WTC11 (cell line): ENCODE results near the gene ZNF627. TPM values are rescaled to one million over a fixed set of nuclear protein-coding genes. Genes with fewer than 3 reads are reported as not detected.

Experiments used
- ATAC-seq: fragments of 200-7000 bp; cut with Tn5 transposase; 2 replicates; pipeline ENCODE4 v1.10.0; 2021; ENCODE audit warnings: mild to moderate bottlenecking, moderate library complexity
- CTCF ChIA-PET: fragments of 300-600 bp; sonication (Branson Sonifier 250); formaldehyde crosslinking; loops from one replicate; lab custom pipeline; 2021; ENCODE audit warnings: antibody characterized with exemption; lab: Charles Lee
- POLR2A ChIA-PET: fragments of 350-600 bp; sonication (Branson Sonifier 250); formaldehyde crosslinking; loops from one replicate; lab custom pipeline; 2021; ENCODE audit warnings: antibody characterized with exemption; lab: Charles Lee
- DNase-seq: peaks from one replicate; pipeline ENCODE4 v3.0.0; 2021; ENCODE audit warnings: low spot score
- H3K27ac Mint-ChIP-seq: 2 replicates; pipeline ENCODE4 v1.8.0; 2021; ENCODE audit warnings: mixed read lengths
- H3K27me3 Mint-ChIP-seq: 2 replicates; pipeline ENCODE4 v1.8.0; 2021; ENCODE audit warnings: low read depth, mild to moderate bottlenecking, moderate library complexity, mixed read lengths
- H3K36me3 Mint-ChIP-seq: 2 replicates; pipeline ENCODE4 v1.8.0; 2021; ENCODE audit warnings: mixed read lengths
- H3K4me1 Mint-ChIP-seq: 2 replicates; pipeline ENCODE4 v1.8.0; 2022; ENCODE audit warnings: mixed read lengths
- H3K4me3 Mint-ChIP-seq: 2 replicates; pipeline ENCODE4 v1.8.0; 2021; ENCODE audit warnings: mild to moderate bottlenecking, moderate library complexity, mixed read lengths
- H3K9me3 Mint-ChIP-seq: 2 replicates; pipeline ENCODE4 v1.8.0; 2021; ENCODE audit warnings: mixed read lengths
- AR ChIP-seq: fragments of 250-450 bp; sonication (Bioruptor Pico); IDR thresholded peaks from 2 replicates; pipeline ENCODE4 v1.9.0; 2021; ENCODE audit warnings: mild to moderate bottlenecking
- ATF1 ChIP-seq: sonication (generic); formaldehyde crosslinking; IDR thresholded peaks from 2 replicates; pipeline ENCODE4 v1.8.1; 2023; ENCODE audit warnings: mild to moderate bottlenecking, moderate library complexity, missing genetic modification reagents
- ELF4 ChIP-seq: sonication (generic); formaldehyde crosslinking; IDR thresholded peaks from 2 replicates; pipeline ENCODE4 v1.8.1; 2022; ENCODE audit warnings: low read depth, mild to moderate bottlenecking, moderate library complexity, missing genetic modification reagents
- EMX1 ChIP-seq: fragments of 250-450 bp; sonication (Bioruptor Pico); IDR thresholded peaks from 2 replicates; pipeline ENCODE4 v1.8.0; 2021; ENCODE audit warnings: mild to moderate bottlenecking
- KAT7 ChIP-seq: sonication (generic); formaldehyde crosslinking; IDR thresholded peaks from 2 replicates; pipeline ENCODE4 v1.8.1; 2023; ENCODE audit warnings: missing genetic modification reagents, mild to moderate bottlenecking, borderline replicate concordance
- MLX ChIP-seq: sonication (generic); formaldehyde crosslinking; IDR thresholded peaks from 2 replicates; pipeline ENCODE4 v1.8.1; 2023; ENCODE audit warnings: mild to moderate bottlenecking, missing genetic modification reagents, moderate library complexity
- NFYB ChIP-seq: sonication (generic); formaldehyde crosslinking; conservative IDR thresholded peaks from 2 replicates; pipeline ENCODE4 v1.8.0; 2022; ENCODE audit warnings: low read depth, missing genetic modification reagents
- NR1H2 ChIP-seq: sonication (generic); formaldehyde crosslinking; IDR thresholded peaks from 2 replicates; pipeline ENCODE4 v1.9.0; 2021; ENCODE audit warnings: mild to moderate bottlenecking, moderate library complexity, missing genetic modification reagents
- RORB ChIP-seq: fragments of 250-450 bp; sonication (Bioruptor Pico); IDR thresholded peaks from 2 replicates; pipeline ENCODE4 v1.9.0; 2021; ENCODE audit warnings: mild to moderate bottlenecking
- ZNF219 ChIP-seq: sonication (generic); formaldehyde crosslinking; IDR thresholded peaks from 2 replicates; pipeline ENCODE4 v1.8.0; 2023; ENCODE audit warnings: missing genetic modification reagents, mild to moderate bottlenecking, borderline replicate concordance
- ZNF317 ChIP-seq: sonication (generic); formaldehyde crosslinking; IDR thresholded peaks from 2 replicates; pipeline ENCODE4 v1.8.1; 2023; ENCODE audit warnings: low read depth, mild to moderate bottlenecking, moderate library complexity, missing genetic modification reagents, borderline replicate concordance
- ZNF396 ChIP-seq: fragments of 250-450 bp; sonication (Bioruptor Pico); IDR thresholded peaks from 2 replicates; pipeline ENCODE4 v1.8.0; 2021; ENCODE audit warnings: mild to moderate bottlenecking, moderate library complexity, borderline replicate concordance
- total RNA-seq: library from RNA; stranded (reverse); gene quantifications from 3 replicates; pipeline ENCODE4 v1.2.3, GENCODE V29; 2021
- TF ChIP-seq, protein P1 (sequence below): fragments of 200-600 bp; IDR thresholded peaks from 2 replicates; pipeline ENCODE4 v1.8.0; 2022; ENCODE audit warnings: antibody characterized with exemption
- TF ChIP-seq, protein P2 (sequence below): fragments of 250-450 bp; sonication (Bioruptor Pico); IDR thresholded peaks from 2 replicates; pipeline ENCODE4 v1.8.0; 2021; ENCODE audit warnings: mild to moderate bottlenecking
- TF ChIP-seq, protein P3 (sequence below): sonication (generic); formaldehyde crosslinking; IDR thresholded peaks from 2 replicates; pipeline ENCODE4 v1.8.0; 2022; ENCODE audit warnings: missing genetic modification reagents
- TF ChIP-seq, protein P4 (sequence below): fragments of 250-450 bp; sonication (Bioruptor Pico); IDR thresholded peaks from 2 replicates; pipeline ENCODE4 v1.9.0; 2021; ENCODE audit warnings: mild to moderate bottlenecking, borderline replicate concordance

Gene ZNF627
- total RNA-seq, 1 experiment from 2014 or later = 12.6 TPM

- TF ChIP-seq, protein P1, sequence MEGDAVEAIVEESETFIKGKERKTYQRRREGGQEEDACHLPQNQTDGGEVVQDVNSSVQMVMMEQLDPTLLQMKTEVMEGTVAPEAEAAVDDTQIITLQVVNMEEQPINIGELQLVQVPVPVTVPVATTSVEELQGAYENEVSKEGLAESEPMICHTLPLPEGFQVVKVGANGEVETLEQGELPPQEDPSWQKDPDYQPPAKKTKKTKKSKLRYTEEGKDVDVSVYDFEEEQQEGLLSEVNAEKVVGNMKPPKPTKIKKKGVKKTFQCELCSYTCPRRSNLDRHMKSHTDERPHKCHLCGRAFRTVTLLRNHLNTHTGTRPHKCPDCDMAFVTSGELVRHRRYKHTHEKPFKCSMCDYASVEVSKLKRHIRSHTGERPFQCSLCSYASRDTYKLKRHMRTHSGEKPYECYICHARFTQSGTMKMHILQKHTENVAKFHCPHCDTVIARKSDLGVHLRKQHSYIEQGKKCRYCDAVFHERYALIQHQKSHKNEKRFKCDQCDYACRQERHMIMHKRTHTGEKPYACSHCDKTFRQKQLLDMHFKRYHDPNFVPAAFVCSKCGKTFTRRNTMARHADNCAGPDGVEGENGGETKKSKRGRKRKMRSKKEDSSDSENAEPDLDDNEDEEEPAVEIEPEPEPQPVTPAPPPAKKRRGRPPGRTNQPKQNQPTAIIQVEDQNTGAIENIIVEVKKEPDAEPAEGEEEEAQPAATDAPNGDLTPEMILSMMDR = no peak
- no peak for TF ChIP-seq AR (CRISPR knock-in tag)
- TF ChIP-seq ZNF396 (CRISPR knock-in tag) = no peak
- no peak for TF ChIP-seq NR1H2 (CRISPR knock-in tag)
- TF ChIP-seq NFYB (CRISPR knock-in tag) = no peak
- no peak for TF ChIP-seq ZNF317 (CRISPR knock-in tag)
- TF ChIP-seq EMX1 = no peak
- no peak for TF ChIP-seq ELF4 (CRISPR knock-in tag)
- TF ChIP-seq ZNF219 (CRISPR knock-in tag) = no peak
Measured at GRCh38 chr19:11624069-11624463, 26.8 kb downstream of the ZNF627 start (continued).

- H3K4me1 Mint-ChIP-seq = peaks cover 21% of the 10 kb centered on the region
- peaks cover 45% of the 10 kb centered on the region for H3K27me3 Mint-ChIP-seq
- H3K9me3 Mint-ChIP-seq = peaks cover 5% of the 10 kb centered on the region
- CTCF ChIA-PET = no interaction called here
- TF ChIP-seq, protein P2, sequence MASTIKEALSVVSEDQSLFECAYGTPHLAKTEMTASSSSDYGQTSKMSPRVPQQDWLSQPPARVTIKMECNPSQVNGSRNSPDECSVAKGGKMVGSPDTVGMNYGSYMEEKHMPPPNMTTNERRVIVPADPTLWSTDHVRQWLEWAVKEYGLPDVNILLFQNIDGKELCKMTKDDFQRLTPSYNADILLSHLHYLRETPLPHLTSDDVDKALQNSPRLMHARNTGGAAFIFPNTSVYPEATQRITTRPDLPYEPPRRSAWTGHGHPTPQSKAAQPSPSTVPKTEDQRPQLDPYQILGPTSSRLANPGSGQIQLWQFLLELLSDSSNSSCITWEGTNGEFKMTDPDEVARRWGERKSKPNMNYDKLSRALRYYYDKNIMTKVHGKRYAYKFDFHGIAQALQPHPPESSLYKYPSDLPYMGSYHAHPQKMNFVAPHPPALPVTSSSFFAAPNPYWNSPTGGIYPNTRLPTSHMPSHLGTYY (CRISPR knock-in tag) = no peak
- TF ChIP-seq ATF1 (CRISPR knock-in tag) (no peak), MLX (CRISPR knock-in tag) (no peak), RORB (CRISPR knock-in tag) (no peak), KAT7 (CRISPR knock-in tag) (no peak)
- TF ChIP-seq, protein P3, sequence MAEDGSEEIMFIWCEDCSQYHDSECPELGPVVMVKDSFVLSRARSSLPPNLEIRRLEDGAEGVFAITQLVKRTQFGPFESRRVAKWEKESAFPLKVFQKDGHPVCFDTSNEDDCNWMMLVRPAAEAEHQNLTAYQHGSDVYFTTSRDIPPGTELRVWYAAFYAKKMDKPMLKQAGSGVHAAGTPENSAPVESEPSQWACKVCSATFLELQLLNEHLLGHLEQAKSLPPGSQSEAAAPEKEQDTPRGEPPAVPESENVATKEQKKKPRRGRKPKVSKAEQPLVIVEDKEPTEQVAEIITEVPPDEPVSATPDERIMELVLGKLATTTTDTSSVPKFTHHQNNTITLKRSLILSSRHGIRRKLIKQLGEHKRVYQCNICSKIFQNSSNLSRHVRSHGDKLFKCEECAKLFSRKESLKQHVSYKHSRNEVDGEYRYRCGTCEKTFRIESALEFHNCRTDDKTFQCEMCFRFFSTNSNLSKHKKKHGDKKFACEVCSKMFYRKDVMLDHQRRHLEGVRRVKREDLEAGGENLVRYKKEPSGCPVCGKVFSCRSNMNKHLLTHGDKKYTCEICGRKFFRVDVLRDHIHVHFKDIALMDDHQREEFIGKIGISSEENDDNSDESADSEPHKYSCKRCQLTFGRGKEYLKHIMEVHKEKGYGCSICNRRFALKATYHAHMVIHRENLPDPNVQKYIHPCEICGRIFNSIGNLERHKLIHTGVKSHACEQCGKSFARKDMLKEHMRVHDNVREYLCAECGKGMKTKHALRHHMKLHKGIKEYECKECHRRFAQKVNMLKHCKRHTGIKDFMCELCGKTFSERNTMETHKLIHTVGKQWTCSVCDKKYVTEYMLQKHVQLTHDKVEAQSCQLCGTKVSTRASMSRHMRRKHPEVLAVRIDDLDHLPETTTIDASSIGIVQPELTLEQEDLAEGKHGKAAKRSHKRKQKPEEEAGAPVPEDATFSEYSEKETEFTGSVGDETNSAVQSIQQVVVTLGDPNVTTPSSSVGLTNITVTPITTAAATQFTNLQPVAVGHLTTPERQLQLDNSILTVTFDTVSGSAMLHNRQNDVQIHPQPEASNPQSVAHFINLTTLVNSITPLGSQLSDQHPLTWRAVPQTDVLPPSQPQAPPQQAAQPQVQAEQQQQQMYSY (CRISPR knock-in tag) = no peak
- TF ChIP-seq, protein P4, sequence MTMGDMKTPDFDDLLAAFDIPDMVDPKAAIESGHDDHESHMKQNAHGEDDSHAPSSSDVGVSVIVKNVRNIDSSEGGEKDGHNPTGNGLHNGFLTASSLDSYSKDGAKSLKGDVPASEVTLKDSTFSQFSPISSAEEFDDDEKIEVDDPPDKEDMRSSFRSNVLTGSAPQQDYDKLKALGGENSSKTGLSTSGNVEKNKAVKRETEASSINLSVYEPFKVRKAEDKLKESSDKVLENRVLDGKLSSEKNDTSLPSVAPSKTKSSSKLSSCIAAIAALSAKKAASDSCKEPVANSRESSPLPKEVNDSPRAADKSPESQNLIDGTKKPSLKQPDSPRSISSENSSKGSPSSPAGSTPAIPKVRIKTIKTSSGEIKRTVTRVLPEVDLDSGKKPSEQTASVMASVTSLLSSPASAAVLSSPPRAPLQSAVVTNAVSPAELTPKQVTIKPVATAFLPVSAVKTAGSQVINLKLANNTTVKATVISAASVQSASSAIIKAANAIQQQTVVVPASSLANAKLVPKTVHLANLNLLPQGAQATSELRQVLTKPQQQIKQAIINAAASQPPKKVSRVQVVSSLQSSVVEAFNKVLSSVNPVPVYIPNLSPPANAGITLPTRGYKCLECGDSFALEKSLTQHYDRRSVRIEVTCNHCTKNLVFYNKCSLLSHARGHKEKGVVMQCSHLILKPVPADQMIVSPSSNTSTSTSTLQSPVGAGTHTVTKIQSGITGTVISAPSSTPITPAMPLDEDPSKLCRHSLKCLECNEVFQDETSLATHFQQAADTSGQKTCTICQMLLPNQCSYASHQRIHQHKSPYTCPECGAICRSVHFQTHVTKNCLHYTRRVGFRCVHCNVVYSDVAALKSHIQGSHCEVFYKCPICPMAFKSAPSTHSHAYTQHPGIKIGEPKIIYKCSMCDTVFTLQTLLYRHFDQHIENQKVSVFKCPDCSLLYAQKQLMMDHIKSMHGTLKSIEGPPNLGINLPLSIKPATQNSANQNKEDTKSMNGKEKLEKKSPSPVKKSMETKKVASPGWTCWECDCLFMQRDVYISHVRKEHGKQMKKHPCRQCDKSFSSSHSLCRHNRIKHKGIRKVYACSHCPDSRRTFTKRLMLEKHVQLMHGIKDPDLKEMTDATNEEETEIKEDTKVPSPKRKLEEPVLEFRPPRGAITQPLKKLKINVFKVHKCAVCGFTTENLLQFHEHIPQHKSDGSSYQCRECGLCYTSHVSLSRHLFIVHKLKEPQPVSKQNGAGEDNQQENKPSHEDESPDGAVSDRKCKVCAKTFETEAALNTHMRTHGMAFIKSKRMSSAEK (CRISPR knock-in tag) = no peak
- H3K4me3 Mint-ChIP-seq = no peak overlapping the region
- POLR2A ChIA-PET = no interaction called here
- no peak overlapping the region for H3K27ac Mint-ChIP-seq
- peaks cover under 1% of the 10 kb centered on the region; the same call in 1 of the 2 replicates for H3K36me3 Mint-ChIP-seq
- no peak for DNase-seq
- no peak for ATAC-seq
Measured at GRCh38 chr19:11626252-11626651, 29.0 kb downstream of the ZNF627 start.
